Nucleus accumbens (tissue), 56 donors: ENCODE data around the gene AFAP1L2.

Experiments used
- DNase-seq, 56 donors: peaks; one replicate each; lab custom pipeline; 2025; lab: John Stamatoyannopoulos, UW

AFAP1L2 gene

DNA sequence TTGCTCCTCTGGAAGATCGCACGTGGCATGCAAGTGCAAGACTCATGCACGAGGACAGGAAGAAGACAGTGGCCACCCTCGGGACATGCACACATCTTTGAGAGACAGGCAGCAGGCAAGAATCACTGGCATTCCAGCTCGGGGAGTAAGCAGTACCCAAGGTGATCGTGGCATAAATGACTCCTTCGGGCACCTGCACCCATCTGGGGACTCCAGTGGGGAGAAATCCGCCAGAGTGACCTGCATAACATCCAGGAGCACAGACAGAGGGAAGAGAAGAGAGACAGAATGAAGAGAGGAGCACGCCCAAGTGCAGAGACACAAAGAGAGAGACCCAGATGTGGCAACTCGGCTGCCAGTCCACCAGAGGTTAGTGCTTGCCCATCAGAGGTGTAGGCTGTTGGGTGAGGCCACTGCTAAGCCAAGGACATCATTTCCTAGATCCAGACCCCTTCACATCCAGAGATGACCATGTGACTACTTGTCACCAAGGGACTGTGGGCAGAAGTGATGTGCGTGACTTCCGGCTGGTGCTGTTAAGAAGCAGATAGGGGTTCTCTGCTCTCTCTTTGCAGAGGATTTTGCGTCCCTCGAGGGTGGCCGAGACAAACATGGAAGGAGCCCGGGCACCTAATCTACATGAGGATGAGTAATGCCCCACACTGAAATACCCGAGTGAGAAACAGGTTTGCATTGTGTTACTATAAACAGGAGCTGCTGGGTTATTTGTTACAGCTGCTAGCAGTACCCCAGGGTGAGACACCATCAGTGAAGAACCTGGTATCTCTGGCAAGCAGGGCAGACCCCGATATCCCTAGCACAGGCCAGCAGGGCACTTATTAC lies 84.7 kb downstream of the AFAP1L2 start:
- DNase-seq = no peak

DNA sequence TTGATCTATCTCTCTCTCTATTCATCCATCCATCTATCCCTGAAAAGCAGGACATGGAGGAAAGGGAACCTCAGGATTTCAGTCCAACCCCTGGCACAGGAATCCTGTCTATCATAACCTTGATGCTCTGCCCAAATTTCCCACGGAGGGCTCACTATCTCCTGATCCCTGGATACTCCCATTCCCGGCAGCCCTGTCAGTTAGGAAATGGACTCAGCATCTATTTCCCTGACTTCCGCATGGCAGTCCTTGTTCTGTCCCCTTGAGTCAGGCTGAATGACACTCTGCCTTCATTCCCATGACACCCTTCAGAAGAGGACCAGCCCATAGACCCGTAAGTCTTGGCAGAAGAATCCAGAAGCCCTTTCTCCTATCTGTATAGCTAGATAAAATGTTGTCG lies 87.6 kb downstream of the AFAP1L2 start:
- no peak for DNase-seq

DNA sequence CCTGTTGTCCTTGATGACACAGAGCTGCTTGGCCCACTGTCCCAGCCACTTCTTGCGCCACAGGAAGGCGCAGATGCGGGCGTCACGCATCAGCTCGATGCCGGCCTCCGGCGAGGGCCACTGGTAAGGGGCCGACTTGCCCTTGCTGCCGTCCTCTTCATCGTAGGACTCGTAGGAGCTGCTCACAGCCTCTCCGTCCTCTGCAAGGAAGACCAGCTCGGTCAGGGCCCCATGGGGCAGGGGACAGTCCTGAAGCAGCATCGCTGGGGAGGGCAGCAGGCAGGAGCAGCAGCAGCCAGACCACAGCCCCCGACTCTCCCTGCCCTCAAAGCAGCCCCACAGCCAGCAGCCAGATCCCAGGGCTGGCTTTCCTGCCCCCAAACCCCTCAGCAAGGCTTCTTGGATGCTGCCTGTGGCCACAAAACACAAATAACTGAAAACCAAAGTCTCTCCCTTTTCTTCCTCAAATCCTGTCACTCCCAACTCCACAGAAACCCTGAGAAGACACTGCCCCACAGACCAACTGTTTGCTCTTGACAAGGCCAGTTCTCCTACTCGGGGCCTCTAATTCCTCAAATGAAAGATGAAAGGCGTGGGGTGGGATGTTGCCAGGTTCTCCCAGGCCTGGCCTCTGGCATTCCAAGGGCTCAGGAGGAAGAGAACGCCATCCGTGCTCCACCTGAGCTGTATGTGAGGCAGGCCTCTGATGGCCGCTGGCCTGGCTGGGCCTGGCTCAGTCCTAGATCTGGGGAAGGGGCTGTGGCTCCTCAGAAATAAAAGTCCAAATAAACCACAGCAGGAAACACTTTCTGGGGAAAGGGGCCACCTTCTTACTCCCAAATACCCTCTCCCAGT lies 88.5 kb downstream of the AFAP1L2 start:
- no peak for DNase-seq

DNA sequence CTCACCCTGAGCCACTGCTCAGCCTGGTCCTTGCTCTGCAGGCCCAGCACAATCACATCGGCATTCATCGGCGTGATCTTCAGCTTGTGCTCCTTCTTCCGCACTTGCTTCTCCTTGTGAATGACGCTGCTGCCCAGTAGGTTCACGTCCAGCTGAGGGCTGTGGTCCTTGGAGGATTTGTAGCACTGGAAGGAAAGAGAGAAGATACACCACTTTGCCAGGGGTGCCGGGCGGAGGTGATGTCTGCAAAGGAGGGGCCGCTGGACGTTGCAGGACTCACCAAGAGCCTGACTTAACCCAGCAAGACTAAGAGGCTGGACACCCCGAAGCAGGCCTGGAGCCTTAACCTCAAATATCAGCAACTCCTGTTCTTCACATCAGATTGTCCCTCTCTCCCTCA lies 90.4 kb downstream of the AFAP1L2 start:
- DNase-seq = no peak

DNA sequence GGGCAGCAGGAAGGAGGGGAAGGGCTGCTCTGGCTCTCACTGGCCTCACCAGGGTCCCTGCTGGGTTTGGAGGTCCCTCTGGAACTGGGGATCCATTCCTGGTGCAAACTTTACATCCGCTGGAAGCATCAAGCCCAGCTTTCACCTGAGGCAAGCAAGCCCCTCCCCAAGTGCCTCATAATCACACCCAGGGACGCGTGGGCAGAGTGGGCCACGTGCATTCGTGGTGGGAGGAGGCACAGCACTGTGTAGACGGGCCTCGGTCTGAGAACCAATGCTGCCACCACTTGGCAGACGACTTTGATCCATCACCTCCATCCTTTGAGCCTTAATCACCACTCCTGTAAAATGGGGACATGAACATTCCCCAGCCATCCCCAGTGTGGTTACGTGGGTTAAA lies 91.2 kb downstream of the AFAP1L2 start:
- no peak for DNase-seq

DNA sequence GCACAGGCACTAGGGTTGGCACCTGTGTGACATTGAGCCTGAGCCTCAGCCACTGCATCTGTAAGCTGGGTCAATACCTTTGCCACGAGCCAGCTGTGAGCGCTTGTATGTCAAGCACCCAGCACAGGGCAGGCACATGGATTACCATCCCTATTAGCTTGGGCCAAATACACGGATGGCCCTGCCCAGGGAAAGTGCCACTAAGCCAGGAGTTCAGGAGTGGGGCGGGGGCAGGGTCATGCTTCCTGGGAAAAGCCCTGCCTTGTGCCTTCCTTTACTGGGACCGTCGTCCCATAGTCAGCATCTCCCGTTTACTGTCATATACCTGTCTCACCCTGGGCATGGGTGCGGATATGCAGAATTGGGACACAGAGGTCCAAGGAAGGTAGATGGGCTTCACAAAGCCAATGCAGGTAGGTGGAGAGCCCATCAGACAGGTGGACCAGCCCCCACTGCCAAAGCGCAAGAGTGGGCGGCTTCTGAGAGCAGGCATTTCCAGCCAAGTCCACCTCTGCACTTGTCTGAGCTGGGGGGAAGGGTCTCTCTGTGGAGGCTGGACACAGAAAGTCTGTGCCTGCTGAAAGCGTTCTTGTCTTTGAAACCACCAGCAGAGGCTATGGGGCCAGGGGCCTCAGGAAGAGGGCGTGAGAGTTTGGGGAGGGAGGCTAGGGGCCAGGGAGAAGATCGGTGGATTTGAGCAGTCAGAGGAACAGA lies 92.6 kb downstream of the AFAP1L2 start:
- DNase-seq = no peak

DNA sequence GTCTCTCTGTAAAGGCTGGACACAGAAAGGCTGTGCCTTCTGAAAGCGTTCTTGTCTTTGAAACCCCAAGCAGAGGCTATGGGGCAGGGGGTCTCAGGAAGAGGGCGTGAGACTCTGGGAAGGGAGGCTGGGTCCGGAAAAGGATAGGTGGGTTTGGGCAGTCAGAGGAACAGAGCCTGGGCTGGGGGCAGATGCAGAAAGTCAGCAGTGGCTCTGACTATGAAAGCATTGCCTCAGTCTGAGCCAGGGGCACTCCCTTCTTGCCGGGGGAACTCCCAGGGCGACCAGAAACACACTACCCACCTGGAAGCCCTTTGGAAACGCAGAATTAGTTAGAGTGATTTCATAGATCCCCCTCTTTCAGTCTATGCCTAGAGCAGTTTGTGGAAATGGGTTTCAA lies 93.3 kb downstream of the AFAP1L2 start:
- no peak for DNase-seq

DNA sequence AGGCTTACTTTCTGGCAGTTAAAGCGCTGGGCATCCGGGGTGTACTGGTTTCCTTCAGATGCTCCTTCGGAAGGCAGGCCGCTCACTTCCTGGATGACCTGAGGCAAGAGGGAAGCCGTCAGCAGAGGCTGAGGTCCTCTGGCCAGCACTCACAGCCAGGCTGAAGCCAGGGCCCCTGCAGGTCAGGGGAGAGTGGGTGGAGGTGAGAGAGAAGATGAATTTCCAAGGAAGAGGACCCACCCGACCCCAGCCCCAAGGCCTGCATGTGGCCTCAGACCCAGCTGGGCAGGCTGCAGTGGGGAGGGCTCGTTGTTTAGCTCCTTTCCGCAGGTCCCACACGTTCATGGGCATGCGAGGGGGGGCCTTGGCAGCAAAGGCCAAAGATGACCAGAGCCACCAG lies 94.0 kb downstream of the AFAP1L2 start:
- no peak for DNase-seq

DNA sequence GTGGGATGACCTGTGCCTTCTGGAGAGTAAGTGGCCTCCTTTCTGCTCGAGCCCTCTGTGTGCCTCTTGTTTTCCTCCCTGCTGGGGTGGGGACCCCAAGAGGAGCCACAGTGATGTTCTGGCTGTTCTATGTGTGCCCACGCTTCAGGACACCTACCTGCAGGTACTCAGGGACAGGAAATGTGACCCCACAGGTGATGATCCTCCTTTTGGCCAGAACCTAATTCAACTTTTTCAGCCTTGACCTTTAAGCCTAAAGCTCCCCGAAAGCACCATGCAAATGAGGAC lies 95.0 kb downstream of the AFAP1L2 start:
- no peak for DNase-seq

DNA sequence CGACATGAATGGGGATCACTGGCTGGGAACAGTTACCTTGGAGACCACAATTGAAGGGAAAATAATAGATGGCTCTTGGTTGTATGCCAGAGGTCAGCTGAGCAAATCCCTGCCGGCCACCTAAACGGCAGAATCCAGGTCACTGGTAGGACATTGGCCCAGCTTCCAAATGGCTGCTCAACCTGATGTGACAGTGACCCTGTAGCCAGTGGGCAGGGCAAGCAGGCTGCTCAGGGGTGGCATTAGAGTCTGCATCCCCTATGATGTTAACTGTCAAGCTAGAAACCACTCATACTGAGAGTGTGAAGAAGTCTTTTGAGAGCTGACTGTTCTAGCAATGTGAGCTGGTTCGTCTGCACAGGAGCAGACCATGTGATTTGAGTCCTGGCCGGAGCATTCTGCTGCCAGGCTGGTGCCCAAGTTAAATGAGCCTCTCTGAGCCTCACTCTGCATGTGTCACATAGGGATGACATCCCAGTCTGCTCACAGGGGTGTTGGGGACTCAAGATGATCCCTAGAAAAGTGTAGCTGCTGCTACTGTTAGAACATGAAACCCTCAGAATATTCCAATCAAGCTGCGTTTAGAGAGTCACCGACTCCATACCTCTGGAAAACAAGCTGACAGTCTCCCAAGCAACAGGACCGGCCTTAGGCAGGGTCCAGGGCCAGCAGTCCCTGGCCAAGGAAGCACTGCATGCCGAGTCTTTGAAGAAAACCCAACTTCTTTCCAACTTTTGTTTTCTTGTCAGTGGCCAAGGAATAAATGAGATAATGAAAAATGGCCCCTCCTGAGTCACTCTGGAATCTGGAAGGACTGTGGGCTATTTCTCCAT lies 95.6 kb downstream of the AFAP1L2 start:
- peak in 4 of 56 donors; percentile 3 to 22 (median 8) for DNase-seq

DNA sequence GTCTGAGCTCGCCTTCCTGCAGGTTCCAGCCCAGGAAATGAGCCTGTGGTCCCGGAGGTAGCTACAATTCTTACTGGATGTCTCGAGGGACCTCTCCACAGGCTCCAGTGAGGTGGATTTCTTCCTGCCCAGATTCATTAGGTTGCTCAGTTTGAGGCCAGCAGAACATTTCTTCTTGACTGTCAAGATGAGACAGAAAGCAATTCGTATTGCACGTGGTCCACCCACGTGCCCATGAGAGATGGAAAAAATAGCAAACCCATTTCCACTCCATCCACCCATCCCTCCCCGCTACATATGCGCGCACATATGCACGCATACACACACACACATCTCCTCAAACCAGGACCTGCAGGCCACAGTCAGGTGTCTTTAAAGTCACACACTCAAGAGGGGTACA lies 96.6 kb downstream of the AFAP1L2 start:
- DNase-seq = no peak

DNA sequence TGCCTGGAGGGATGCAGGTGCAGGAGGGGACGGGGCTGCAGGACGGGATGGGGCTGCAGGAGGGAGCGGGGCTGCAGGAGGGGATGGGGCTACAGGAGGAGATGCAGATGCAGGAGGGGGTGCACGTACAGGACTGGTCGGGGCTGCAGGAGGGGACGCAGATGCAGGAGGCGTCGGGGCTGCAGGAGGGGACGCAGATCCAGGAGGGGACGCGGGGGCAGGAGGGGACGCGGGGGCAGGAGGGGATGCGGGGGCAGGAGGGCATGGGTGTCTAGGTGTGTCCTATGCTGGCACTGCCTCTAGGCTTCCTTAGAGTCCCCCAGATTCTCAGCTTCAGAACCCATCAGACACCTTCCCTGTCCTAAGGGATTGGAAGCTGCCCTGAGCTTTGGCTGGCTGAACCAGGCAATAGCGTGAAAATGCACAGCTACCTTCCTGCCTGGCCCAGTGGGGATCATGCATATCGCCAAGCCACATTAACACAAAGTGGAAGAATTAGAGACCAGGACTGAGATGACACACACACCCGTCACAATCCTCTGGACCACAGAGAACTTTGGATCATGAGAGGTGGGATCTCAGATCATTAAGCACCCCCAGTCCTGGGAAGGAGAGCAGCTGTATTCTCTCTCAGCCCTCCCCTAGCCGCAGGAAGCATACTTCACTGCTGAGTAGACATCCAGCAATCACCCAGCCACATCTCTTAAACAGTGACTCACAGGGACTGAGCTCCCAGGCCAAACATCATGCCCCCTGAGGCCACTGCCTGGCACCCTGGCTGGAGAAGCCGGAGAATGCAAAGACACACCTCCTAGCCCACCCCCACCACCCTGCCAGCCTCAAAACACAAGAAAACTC lies 98.0 kb downstream of the AFAP1L2 start:
- no peak for DNase-seq

DNA sequence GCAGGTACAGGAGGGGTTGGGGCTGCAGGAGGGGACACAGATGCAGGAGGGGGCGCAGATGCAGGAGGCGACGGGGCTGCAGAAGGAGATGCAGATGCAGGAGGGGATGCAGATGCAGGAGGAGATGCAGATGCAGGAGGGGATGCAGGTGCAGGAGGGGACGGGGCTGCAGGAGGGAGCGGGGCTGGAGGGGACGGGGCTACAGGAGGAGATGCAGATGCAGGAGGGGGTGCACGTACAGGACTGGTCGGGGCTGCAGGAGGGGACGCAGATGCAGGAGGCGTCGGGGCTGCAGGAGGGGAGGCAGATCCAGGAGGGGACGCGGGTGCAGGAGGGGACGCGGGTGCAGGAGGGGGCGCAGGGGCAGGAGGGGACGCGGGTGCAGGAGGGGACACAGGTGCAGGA lies 98.8 kb downstream of the AFAP1L2 start:
- no peak for DNase-seq

DNA sequence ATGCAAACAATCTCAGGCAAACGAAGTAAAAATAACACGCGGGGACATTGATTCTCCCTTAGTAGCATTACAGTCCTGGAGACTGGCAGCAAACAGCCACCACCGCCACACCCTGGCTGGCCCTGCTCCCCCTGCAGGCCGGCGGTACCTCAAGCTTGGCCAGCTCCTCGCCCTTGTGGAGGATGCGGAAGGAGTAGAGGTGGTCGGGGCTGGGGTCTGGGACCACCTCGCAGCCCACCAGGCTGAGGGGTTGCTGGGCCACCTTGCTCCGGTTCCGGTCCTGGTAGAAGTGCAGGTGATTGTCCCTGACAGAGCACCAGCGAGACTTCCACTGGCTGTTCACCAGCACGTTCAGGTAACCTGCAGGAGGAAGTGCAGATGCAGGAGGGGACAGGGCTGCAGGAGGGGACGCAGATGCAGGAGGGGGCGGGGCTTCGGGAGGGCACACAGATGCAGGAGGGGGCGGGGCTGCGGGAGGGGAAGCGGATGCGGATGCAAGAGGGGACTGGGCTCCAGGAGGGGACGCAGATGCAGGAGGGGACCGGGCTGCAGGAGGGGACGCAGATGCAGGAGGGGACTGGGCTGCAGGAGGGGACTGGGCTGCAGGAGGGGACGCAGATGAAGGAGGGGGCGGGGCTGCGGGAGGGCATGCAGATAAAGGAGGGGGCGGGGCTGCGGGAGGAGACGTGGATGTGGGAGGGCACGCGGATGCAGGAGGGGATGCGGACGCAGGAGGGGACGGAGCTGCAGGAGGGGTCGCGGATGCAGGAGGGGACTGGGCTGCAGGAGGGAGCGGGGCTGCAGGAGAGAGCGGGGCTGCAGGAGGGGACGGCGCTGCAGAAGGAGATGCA lies 99.5 kb downstream of the AFAP1L2 start:
- peak in 15 of 56 donors; percentile 19 to 76 (median 32) for DNase-seq

DNA sequence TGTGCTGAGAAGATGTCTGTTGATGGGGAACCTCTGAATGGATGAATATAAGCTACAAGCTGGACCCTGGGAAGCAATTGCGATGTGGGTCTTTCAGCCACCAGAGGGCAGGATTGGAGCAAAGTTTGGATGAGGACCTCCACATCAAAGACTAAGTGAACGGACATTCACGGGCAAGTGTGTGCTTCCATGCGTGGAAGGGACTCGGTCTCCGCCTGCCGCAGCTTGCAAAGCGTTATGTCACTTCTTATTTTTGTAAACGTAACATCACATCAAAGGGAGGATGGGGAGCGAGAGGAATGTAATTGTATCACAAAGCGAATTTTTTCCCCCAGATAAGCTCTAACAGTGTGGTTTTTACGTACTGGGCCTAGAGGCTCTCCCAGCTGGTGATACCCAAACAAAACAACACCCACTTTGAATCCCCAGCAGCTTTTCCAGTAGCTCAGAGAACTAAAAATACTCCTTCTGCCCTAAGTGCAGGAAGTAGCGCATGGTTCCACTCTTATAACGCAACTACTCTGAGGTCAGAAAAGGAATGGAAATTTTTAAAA lies 100.2 kb downstream of the AFAP1L2 start:
- peak in 52 of 56 donors; percentile 14 to 93 (median 62) for DNase-seq

DNA sequence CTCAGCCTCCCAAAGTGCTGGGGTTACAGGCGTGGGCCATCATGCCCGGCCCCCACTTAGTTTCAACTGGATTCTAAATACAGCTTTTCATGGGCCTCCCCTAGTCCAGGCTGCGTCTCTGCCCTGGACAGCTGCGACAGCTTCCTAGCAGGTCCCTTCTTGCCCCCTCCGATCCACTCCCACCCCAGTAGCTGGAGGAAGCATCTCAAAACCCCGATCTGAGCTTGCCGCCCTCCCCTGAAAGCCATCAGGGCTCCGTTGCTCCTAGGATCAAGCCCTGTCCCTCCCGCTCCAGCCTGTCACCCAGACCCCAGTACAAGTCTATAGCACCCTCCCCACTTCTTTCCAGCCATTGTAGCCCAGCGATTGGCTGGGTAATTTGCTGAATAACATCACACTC lies 100.7 kb downstream of the AFAP1L2 start:
- DNase-seq = no peak

DNA sequence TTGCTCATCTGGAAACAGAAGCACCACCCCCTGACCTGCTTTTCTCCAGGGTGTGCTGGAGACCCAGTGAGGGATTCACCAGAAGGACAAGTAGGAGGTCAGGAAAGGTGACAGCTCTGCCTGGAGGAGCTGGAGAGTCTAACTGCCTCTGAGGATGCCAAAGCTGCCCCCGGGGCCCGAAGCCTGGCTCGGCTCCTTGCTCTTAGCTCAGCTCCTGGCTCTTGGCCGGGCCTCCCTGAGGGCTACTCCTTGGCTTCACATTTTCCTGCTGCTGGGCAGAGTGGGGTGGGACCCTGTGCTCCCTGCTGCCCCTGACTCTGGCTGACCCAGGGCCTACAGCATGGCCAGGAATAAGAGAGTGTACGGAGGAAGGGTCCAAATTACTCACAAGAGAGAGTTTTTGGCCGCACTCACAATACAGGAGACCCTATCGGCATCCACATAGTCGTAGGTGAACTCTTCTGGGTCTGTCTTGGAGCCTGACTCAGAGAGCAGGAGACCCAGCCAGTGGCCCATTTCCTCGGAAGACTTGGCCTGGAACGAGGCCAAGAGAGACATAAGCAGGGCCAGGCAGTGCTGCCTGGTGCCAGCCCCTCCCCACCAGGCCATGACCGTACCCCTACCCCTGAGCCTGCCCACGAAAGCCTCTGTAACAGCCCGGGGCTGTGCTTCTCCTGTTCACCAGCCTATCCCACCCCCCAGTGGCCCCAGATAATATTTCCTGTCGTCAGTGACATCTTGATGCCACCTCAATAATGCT lies 102.2 kb downstream of the AFAP1L2 start:
- peak in 2 of 56 donors; percentile 8 to 37 for DNase-seq
